GM12878 (cell line): Measurements from ENCODE around the gene PARP16. TPM values are rescaled to one million over a fixed set of nuclear protein-coding genes. Genes with fewer than 3 reads are reported as not detected.

Experiments
- ATAC-seq: fragments of 200-7000 bp; cut with Tn5 transposase; 3 replicates; pipeline ENCODE4 v1.9.1; 2020; ENCODE audit warnings: mild to moderate bottlenecking, moderate library complexity
- BruUV-seq: library from RNA; stranded (reverse); fragments of 400-500 nt; replicated peaks from 2 replicates; lab custom pipeline; 2021; lab: Mats Ljungman, UMichigan
- CTCF ChIA-PET: fragments of 300-600 bp; sonication (Branson Sonifier 250); formaldehyde crosslinking; extraction: SDS; loops from one replicate; lab custom pipeline; 2021; ENCODE audit warnings: inconsistent platforms; lab: Yijun Ruan, JAX
- POLR2A ChIA-PET: fragments of 350-600 bp; formaldehyde crosslinking; extraction: SDS; loops from one replicate; lab custom pipeline; 2021; ENCODE audit warnings: inconsistent platforms; lab: Charles Lee
- RAD21 ChIA-PET: fragments of 300-600 bp; sonication (Branson Sonifier 250); formaldehyde crosslinking; loops from one replicate; lab custom pipeline; 2023; ENCODE audit warnings: antibody characterized with exemption; ENCODE audit not compliant: unreplicated experiment; lab: Charles Lee
- SMC1A ChIA-PET: fragments of 300-600 bp; sonication (Branson Sonifier 250); formaldehyde crosslinking; loops from one replicate; lab custom pipeline; 2023; ENCODE audit not compliant: unreplicated experiment, uncharacterized antibody; lab: Charles Lee
- DNase-seq: peaks from one replicate; pipeline ENCODE4 v3.0.0-alpha.2; 2011; ENCODE audit warnings: low read depth, low spot score
- FAIRE-seq: peaks from 3 replicates; lab custom pipeline; 2011; peaks lifted over from hg19 to GRCh38; lab: Jason Lieb, UNC
- H2AFZ ChIP-seq: 2 replicates; pipeline ENCODE4 v1.6.0; 2011; ENCODE audit warnings: low read depth, low read length, control low read depth; ENCODE audit not compliant: control insufficient read depth
- H3K27ac ChIP-seq: 2 replicates; pipeline ENCODE4 v1.5.1; 2011; ENCODE audit warnings: control low read depth; ENCODE audit not compliant: control insufficient read depth, insufficient read depth
- H3K27me3 ChIP-seq, 2 experiments: replicated peaks in 1 of 2; 2 replicates each; pipeline versions ENCODE4 v1.6.0 to v1.6.1; 2011; ENCODE audit warnings: low read length in 1 of 2; ENCODE audit not compliant: control insufficient read depth in 2 of 2, insufficient read depth in 2 of 2
- H3K36me3 ChIP-seq, 2 experiments: 2 replicates each; pipeline ENCODE4 v1.5.1; 2011; ENCODE audit warnings: low read length in 1 of 2; ENCODE audit not compliant: control insufficient read depth in 2 of 2, insufficient read depth in 2 of 2
- H3K4me1 ChIP-seq: 2 replicates; pipeline ENCODE4 v1.6.1; 2011; ENCODE audit warnings: mild to moderate bottlenecking, low read length, moderate library complexity, mixed read lengths; ENCODE audit not compliant: control insufficient read depth, insufficient read depth
- H3K4me2 ChIP-seq: 2 replicates; pipeline ENCODE4 v1.6.0; 2011; ENCODE audit warnings: control low read depth; ENCODE audit not compliant: control insufficient read depth, insufficient read depth
- H3K4me3 ChIP-seq: fragments of 200-600 bp; sonication (generic); 2 replicates; pipeline ENCODE4 v1.5.1; 2016
- H3K79me2 ChIP-seq: 2 replicates; pipeline ENCODE4 v1.6.0; 2011; ENCODE audit warnings: low read length; ENCODE audit not compliant: control insufficient read depth, insufficient read depth
- H3K9ac ChIP-seq: 2 replicates; pipeline ENCODE4 v1.8.0; 2011; ENCODE audit warnings: low read length, control low read depth, mixed read lengths; ENCODE audit not compliant: control insufficient read depth, insufficient read depth
- H3K9me3 ChIP-seq: replicated peaks from 3 replicates; pipeline ENCODE4 v1.5.1; 2011; ENCODE audit warnings: mild to moderate bottlenecking, low read length; ENCODE audit not compliant: control insufficient read depth, insufficient read depth
- H4K20me1 ChIP-seq: 2 replicates; pipeline ENCODE4 v1.6.0; 2011; ENCODE audit not compliant: control insufficient read depth, insufficient read depth
- E4F1 ChIP-seq: fragments of 450-650 bp; IDR thresholded peaks from 2 replicates; pipeline ENCODE4 v1.6.1; 2018; ENCODE audit warnings: borderline replicate concordance, mild to moderate bottlenecking; ENCODE audit not compliant: partially characterized antibody
- KLF5 ChIP-seq: fragments of 450-650 bp; IDR thresholded peaks from 2 replicates; pipeline ENCODE4 v1.6.1; 2014; ENCODE audit warnings: mild to moderate bottlenecking; ENCODE audit not compliant: partially characterized antibody
- LARP7 ChIP-seq: fragments of 450-650 bp; IDR thresholded peaks from 2 replicates; pipeline ENCODE4 v1.6.1; 2017; ENCODE audit warnings: mild to moderate bottlenecking
- MYC ChIP-seq: IDR thresholded peaks from 2 replicates; pipeline ENCODE4 v1.6.1; 2011; ENCODE audit warnings: mild to moderate bottlenecking, low read length, moderate library complexity, inconsistent platforms; ENCODE audit not compliant: insufficient read depth, insufficient replicate concordance, insufficient read length, severe bottlenecking
- NFXL1 ChIP-seq: fragments of 450-650 bp; IDR thresholded peaks from 2 replicates; pipeline ENCODE4 v1.6.1; 2017; ENCODE audit warnings: antibody characterized with exemption, mild to moderate bottlenecking, borderline replicate concordance
- PAX5 ChIP-seq: IDR thresholded peaks from 2 replicates; pipeline ENCODE4 v1.6.1; 2011; ENCODE audit warnings: low read depth, low read length, borderline replicate concordance
- RB1 ChIP-seq: fragments of 450-650 bp; formaldehyde crosslinking; IDR thresholded peaks from 2 replicates; pipeline ENCODE4 v1.6.1; 2017; ENCODE audit warnings: mild to moderate bottlenecking, borderline replicate concordance
- RUNX3 ChIP-seq: IDR thresholded peaks from 2 replicates; pipeline ENCODE4 v1.6.1; 2012; ENCODE audit warnings: low read length, inconsistent platforms
- WGBS: methylation state at CpG from one replicate; pipeline ENCODE4 v1.1.6; 2016; ENCODE audit warnings: low lambda C conversion rate; ENCODE audit not compliant: insufficient replicate concordance, insufficient coverage; ENCODE audit errors: missing lambda C conversion rate; 5-methylcytosine and 5-hydroxymethylcytosine counted together
- in situ Hi-C: fragments of 300-500 bp; cut with MboI; formaldehyde crosslinking; loops from 9 replicates; pipeline ENCODE4 v1.14.3; 2018; ENCODE audit warnings: mixed read lengths
- intact Hi-C: fragments of 100-400 bp; cut with micrococcal nuclease; formaldehyde crosslinking; loops from one replicate; pipeline ENCODE4 v1.14.2; 2022; ENCODE audit not compliant: unreplicated experiment
- polyA plus RNA-seq, 11 experiments: library from polyadenylated mRNA; depleted of rRNA in 4 of 11; unstranded in 6 of 11; stranded (reverse) in 5 of 11; fragments of >200 nt; fragmentation: Nextera tagmentation in 4 of 11; fragmentation: Illumina TruSeq in 1 of 11; extraction: Ambion mirVana in 4 of 11; extraction: Trizol in 1 of 11; gene quantifications; 1 replicate in 1 of 11; 2 replicates in 10 of 11; pipeline versions ENCODE4 v1.2.1 to v1.2.3, GENCODE V29; 2011 to 2016; ENCODE audit warnings: inconsistent platforms in 2 of 11, missing spikeins in 2 of 11, low read depth in 1 of 11
- total RNA-seq, 4 experiments: library from RNA; depleted of rRNA in 3 of 4; stranded (reverse); fragments of >200 nt in 3 of 4; fragmentation: Illumina TruSeq in 1 of 4; extraction: Trizol in 1 of 4; gene quantifications; 2 replicates each; pipeline versions ENCODE4 v1.2.1 to v1.2.3, GENCODE V29; 2013 to 2021

The PARP16 gene
- total and polyA plus RNA-seq, 10 of the 15 experiments (the other 5 are each of a cell fraction or from before 2014, with no cell fraction given) = 4.9 to 15.7 (median 9.9) TPM

GRCh38 chr15:65326117-65326526, 39.4 kb upstream of the PARP16 start (continued):
- TF ChIP-seq E4F1 (no peak), RB1 (no peak), NFXL1 (no peak)

GRCh38 chr15:65323071-65323511, 36.4 kb upstream of the PARP16 start:
- BruUV-seq = no TSS peak
- DNase-seq = no peak

More at GRCh38 chr15:65323071-65323511, 36.4 kb upstream of the PARP16 start:
- Histone ChIP-seq H3K36me3 (no peaks in the 10 kb centered on the region), H3K79me2 (no peaks in the 10 kb centered on the region), H3K4me1 (no peaks in the 10 kb centered on the region), H3K9me3 (no peaks in the 10 kb centered on the region), H3K4me2 (no peak overlapping the region), H3K27me3 (peaks cover 0 to 2% of the 10 kb centered on the region in 2 experiments; a peak in 3 of 4 replicates), H4K20me1 (no peaks in the 10 kb centered on the region), H3K4me3 (no peak overlapping the region), H3K27ac (no peak overlapping the region), H2AFZ (no peak overlapping the region), H3K9ac (no peak overlapping the region)
- in situ Hi-C loops = no loop called here
- ChIA-PET CTCF (interaction anchor here (1.2 to 6.2 kb wide), 3 partner anchors 9 to 77 kb away, joined by 5 to 105 read pairs (median 34); no protein-coding TSS in a partner anchor), POLR2A (interaction anchor here (0.7 to 1.0 kb wide), 2 partner anchors 60 to 249 kb away, joined by 3 read pairs; no protein-coding TSS in a partner anchor), SMC1A (interaction anchor here (1.3 to 5.2 kb wide), 2 partner anchors 23 to 62 kb away, joined by 3 to 31 read pairs; no protein-coding TSS in a partner anchor), RAD21 (no interaction called here)
- 9% methylated on average over 9 of the region's 9 CpGs for WGBS
- TF ChIP-seq RB1 (no peak), PAX5 (no peak), RUNX3 (no peak), KLF5 (no peak), MYC (no peak), LARP7 (no peak)
- intact Hi-C loops = no loop called here
- ATAC-seq (no peak), FAIRE-seq (no peak)
